LHCN-M2 (cell line): ENCODE data around the gene BEND5. TPM values are rescaled to one million over a fixed set of nuclear protein-coding genes. Genes with fewer than 3 reads are reported as not detected.

Experiments used
- DNase-seq: peaks from one replicate; pipeline ENCODE4 v3.0.0-alpha.2; 2012; ENCODE audit warnings: low read depth
- polyA plus RNA-seq: library from polyadenylated mRNA; unstranded; fragments of >200 nt; gene quantifications from one replicate; pipeline ENCODE4 v1.2.1, GENCODE V29; 2012; ENCODE audit warnings: missing spikeins
- total RNA-seq: library from RNA; depleted of rRNA; stranded (reverse); fragments of >200 nt; gene quantifications from 2 replicates; pipeline ENCODE4 v1.2.3, GENCODE V29; 2014; rRNA removed

BEND5 gene, protein sequence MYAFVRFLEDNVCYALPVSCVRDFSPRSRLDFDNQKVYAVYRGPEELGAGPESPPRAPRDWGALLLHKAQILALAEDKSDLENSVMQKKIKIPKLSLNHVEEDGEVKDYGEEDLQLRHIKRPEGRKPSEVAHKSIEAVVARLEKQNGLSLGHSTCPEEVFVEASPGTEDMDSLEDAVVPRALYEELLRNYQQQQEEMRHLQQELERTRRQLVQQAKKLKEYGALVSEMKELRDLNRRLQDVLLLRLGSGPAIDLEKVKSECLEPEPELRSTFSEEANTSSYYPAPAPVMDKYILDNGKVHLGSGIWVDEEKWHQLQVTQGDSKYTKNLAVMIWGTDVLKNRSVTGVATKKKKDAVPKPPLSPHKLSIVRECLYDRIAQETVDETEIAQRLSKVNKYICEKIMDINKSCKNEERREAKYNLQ
- total RNA-seq, result 0.29 and 0.58 TPM in 2 replicates
- 3.2 TPM for polyA plus RNA-seq

- peak; percentile 13 for DNase-seq
Measured at GRCh38 chr1:48776393-48777218, at the start of gene BEND5. TSS of gene BEND5 (minus strand) at chr1:48776891. CDS start at chr1:48776831, 60 bp downstream.

DNA sequence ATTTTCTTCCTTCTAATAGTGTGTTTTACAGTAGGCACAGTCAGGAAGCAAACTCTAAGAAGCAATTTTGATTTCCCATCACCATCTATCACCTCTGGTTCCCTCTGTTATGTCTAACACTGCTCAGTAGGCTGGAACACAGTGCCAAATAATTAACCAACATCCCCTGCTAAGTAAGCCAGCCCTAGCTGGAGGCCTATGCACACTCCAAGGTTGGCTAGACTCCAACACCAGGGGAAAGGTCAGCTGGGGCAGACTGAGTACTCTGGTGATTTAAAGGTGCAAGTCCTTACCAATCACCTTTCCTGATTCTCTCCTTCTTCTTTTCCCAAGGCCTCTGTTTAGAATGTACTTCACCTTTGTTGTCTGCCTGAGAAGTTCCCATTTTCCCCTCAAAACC lies 46.5 kb upstream of the BEND5 start:
- no peak for DNase-seq

DNA sequence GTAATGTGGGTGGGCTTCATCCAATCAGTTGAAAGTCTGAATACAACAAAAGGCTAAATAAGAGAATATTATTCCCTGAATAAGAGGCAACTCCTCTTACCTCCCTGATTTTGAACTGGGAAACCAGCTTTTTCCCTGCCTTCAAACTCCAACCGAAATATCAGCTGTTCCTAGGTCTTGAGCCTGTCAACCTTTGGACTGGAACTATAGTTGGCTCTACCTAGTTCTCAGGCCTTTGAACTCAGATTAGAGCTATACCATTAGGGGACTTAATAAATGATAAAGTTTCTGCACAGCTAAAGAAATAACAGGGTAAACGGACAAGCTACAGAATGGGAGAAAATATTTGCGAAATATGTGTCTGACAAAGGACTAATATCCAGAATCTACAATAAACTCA lies 43.8 kb upstream of the BEND5 start:
- no peak for DNase-seq

- DNase-seq, result peak; percentile 15
Measured at GRCh38 chr1:48817505-48818114, 40.9 kb upstream of the BEND5 start.

- no peak for DNase-seq
Measured at GRCh38 chr1:48810740-48811139, 34.0 kb upstream of the BEND5 start.

- no peak for DNase-seq
Measured at GRCh38 chr1:48808496-48808895, 31.8 kb upstream of the BEND5 start.

- DNase-seq, result no peak
Measured at GRCh38 chr1:48807554-48808260, 31.0 kb upstream of the BEND5 start.

DNA sequence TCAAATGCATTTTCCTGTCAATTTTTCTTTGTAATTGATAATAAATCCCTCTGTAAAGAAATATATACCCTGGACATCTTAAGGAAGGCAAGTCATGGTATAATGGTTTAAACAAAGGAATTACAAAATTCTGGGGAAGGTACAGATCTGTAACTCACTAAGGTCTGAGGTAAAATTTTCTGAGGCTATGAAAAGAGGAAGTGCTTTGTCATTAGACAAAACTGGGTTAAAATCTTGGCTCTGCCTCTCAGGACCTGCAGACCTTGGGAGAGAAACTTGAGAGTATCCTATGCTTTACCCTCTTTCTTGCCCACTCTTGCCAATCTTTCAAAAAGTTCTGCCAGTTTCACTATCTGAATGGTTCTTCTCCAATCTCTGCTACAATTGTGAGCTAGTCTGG lies 26.8 kb upstream of the BEND5 start:
- no peak for DNase-seq

DNA sequence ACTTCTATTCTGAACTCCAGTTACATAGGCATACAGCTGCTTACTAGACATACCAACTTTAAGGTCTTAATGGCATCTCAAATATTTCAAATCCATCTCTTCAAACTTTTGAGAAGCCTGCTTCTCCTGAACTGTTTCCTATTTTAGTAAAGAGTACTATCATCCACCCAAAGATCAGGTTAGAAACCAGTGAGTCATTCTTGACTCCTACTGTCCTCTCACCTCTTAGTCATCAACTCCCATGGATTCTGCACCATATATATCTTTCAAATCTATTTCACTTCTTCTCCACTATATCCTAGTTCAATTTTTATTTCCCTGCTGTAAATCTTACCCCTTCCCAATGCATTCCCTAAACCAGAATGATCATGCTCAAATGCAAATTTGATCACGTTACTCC lies 18.1 kb upstream of the BEND5 start:
- DNase-seq, result peak; percentile 0

GRCh38 chr1:48793863-48794262 lies 17.2 kb upstream of the BEND5 start:
- DNase-seq, result no peak

DNA sequence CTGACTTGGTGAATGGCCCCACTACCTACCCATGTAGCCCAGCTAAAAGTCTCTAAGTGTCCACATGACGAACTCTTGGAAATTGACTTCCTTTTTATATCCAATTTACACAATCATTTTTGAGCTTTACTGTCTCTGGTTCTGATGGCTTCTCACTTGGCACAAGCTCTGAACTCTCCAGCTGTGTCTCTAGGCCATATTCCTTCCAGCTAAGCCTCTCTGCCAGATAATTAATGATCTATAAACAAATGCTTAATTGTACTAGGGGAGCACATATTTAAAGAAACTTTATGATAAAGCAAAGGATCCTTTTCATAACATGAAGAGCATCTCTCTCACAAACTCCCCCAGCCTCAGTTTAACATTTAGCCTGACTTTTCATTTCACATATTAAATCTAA lies 16.3 kb upstream of the BEND5 start:
- no peak for DNase-seq

- DNase-seq, result no peak
Measured at GRCh38 chr1:48790397-48790796, 13.7 kb upstream of the BEND5 start.

- DNase-seq, result no peak
Measured at GRCh38 chr1:48789903-48790302, 13.2 kb upstream of the BEND5 start.

- DNase-seq, result no peak
Measured at GRCh38 chr1:48785869-48786268, 9.2 kb upstream of the BEND5 start.

- no peak for DNase-seq
Measured at GRCh38 chr1:48784301-48784700, 7.6 kb upstream of the BEND5 start.

DNA sequence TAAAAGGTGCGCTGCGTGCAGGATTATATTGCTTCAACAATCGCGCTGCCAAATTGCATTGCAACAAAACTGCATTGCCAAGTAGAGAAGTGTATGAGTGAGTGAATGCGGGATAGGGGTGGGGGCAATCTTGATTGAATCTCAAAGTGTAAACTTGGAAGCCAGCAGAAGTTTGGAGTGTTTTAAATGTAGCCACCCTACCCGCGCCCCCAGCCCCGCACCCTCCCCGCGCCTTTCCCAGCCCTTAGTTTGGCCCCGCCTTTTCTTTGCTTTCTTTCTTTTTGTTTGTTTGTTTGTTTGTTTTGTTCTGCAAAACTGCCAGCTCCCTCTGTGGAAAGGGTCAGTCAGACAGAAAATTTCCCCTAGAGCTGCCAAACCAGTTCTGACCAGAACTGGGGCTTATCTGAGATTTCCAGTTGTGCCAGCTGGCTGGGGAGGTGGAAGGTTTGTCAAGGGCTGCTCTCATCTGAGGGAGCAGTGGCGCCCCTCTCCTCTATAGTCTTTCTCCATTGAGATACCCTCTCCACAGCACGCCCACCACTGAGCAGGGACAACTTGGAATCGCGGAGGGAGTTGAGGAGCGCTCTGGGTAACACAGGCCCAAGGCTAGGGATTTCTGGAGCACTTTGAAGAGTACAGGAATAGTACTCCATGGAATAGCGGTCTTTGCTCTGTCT lies 666 bp upstream of the BEND5 start:
- no peak for DNase-seq

DNA sequence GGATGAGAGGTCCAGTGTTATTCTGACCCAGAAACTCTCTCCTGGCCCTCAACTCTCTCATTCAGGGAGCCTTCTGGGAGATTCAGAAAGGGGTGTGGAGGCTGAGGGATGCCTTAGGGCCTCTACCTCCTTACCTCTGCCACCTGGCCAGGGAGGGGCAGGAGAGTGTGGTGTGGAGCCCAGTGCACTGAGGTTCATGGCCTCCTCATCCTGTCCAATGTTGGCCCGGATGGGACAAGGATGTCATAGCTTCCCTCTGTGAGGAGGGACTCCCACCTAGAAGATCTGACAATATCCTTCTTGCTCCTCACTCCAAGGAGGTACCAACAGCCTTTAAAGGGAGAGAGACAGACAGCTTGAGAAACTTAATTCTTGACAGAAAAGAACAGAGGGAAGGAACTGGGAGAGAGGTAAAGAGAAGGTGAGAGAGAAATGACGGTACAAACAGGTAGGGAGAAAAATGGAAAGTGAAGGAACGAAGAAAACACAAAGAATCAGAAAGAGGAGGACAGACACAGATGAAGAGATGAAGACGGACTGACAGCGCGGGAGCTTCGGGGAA lies 779 bp downstream of the BEND5 start:
- no peak for DNase-seq

- no peak for DNase-seq
Measured at GRCh38 chr1:48773133-48773532, 3.6 kb downstream of the BEND5 start.

GRCh38 chr1:48772211-48772610 lies 4.5 kb downstream of the BEND5 start:
- no peak for DNase-seq

GRCh38 chr1:48771561-48771960 lies 5.1 kb downstream of the BEND5 start:
- no peak for DNase-seq
